Stimulated activated CD4-positive, alpha-beta T cell treated with anti-CD3 and anti-CD28 coated beads, Interleukin-12 subunit alpha, Interleukin-12 subunit beta, amount 100 ng/mL, for 48 hours (primary cell): ENCODE results near the gene SCPEP1.
"Not testable (repeated sequence)": the region's sequence is repeated elsewhere in the genome, so short reads cannot be mapped to it uniquely, and the experiment has no call there.

ENCODE experiments used
- DNase-seq, 3 donors: peaks; one replicate each; pipeline ENCODE4 v3.0.0-alpha.2; 2020; ENCODE audit warnings: low read depth in 2 of 3, low spot score in 1 of 3

SCPEP1 gene

DNA sequence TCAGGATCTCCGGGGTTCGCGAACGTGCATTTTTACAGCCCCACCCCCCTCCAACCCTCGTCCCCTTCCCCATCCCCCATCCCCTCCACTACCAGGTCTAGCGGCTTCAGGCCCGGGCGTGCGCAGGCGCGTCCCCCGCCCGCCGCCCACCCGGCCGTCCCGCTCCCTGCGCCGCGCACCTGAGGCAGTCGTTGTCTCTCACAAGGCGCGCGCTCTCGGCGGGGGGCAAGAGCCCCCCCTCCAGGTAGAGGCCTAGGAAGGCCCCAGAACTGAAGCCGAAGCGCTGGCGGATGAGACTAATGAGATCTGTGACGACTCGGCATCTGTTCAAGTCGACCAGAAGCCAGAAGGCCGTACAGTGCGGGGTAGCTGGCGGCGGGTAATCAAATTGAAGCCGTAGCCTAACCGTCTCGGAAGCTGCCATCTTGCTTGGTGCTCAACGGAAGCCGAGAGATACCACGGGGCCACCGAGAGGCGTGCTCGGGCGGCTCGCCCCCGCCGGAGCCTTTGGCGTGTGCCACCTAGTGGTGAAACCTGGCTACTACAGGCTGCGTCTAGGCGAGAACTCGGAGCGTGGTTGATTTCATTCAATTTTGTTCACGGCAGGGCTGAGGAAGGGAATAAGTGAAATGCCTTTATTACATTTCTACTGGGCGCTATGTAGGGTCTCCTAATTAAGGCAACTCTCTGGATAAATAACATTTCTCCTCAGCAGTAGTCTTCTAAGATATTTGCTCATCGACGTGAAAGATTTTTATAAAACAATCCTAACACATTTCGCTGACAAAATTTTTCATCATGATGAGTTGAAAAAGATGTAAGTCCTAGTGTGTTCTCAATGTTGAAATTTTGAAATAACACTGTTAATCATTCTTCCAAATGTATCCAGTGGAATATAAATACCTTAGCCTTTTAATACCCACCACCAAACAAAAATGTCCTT, 17.1 kb upstream of the SCPEP1 start, which contains the start of gene COIL:
Gene COIL, minus strand, starts transcription at position 455 of the 943 bp plus-strand sequence. Its CDS starts 31 bp downstream, at position 424.
- peak; percentile 89 to 98 (median 91) for DNase-seq

- not testable (repeated sequence) for DNase-seq
Observed at GRCh38 chr17:56965241-56965640, 12.7 kb upstream of the SCPEP1 start.

GRCh38 chr17:56965681-56966080, 12.2 kb upstream of the SCPEP1 start:
- DNase-seq, result not testable (repeated sequence)

GRCh38 chr17:56966338-56966737, 11.6 kb upstream of the SCPEP1 start:
- DNase-seq, result no peak

DNA sequence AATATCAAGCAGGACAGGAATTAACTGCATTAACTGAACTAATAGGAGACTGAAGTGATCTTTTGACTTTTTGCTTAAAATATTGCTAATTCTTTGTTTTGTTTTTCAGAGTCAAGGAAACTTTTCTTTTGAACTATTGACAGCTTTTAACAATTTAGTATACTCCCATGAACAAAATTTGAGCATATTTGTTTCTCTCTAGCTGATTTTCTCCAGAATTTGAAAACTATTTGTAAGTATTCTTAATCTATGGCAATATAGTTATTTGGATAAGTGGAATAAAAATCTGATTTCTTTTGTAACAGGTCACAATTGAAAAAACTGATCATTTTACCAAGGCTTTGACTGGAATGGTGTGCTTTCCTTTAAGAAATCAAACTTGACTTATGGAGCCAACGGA, 7.0 kb upstream of the SCPEP1 start:
- DNase-seq, result no peak

- no peak for DNase-seq
Observed at GRCh38 chr17:56972111-56972730, 5.7 kb upstream of the SCPEP1 start.

- no peak for DNase-seq
Observed at GRCh38 chr17:56973520-56973919, 4.4 kb upstream of the SCPEP1 start.

DNA sequence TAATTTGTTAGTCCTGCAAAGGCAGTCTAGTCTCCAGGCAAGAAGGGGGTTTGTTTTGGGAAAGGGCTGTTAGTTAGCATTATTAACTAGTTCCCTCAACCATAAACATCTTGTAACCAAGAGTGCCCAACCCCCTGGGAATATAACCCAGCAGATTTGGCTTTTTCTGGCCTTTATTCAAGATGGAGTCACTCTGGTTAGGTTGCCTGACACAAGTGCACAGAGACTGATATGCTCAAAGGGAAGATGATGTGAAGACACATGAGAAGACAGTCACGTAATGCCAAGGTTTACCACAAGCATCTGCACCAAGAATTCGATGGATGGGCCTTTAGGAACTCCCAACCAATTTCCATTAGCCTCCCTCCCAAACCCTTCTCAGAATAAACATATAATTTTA, 3.9 kb upstream of the SCPEP1 start:
- no peak for DNase-seq

- DNase-seq, result no peak
Observed at GRCh38 chr17:56975656-56976055, 2.3 kb upstream of the SCPEP1 start.

DNA sequence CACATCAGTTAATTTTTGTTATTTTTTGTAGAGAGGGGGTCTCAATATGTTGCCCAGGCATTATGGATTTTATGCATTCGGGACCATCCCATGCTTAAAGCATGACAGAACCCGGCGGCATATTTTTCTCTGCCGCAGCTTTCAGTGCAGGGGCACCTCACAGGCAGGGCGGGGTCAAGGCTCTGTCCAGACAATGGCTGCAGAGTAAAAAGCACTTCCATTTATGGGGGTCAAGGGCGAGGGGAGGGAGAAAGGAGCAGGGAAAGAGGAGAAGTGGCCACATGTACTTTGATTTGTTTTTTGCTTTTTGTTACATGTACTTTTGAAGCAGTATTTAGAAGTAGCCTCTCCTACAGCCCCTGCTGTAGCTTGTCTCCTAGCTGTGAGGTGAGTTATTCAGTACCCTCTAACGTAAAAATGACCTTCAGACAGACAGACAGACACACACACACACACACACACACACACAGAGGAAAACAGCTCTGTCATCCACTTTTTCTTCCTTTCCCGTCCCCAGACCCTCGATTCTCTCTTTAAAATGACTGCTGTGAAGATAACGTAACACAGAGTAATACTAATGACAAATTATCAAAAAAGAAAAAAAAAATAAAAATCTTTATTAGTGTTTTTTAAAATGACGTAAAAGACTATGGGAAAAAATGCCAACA, 856 bp upstream of the SCPEP1 start:
- no peak for DNase-seq

GRCh38 chr17:56978441-56979090, 635 bp downstream of the SCPEP1 start:
- DNase-seq, result no peak

DNA sequence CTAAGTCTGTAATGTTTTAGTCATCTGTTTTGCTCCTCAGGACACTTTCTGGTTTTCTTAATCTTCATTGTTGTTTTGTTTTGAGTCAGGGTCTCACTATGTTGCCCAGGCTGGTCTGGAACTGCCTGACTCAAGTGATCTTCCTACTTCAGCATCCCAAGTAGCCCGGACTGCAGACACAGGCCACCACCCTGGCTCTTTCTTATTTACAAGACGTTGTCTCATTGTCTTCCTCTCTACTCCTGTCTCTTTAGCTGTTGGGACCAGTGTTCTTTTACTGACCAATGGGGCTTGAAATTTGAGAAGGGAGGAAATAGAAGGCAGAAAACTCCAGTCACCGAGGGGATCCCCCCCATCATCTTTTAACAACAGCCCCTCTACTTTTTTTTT, 1.2 kb downstream of the SCPEP1 start:
- no peak for DNase-seq

- DNase-seq, result not testable (repeated sequence)
Observed at GRCh38 chr17:56980526-56980925, 2.6 kb downstream of the SCPEP1 start.

- no peak for DNase-seq
Observed at GRCh38 chr17:56982312-56982711, 4.4 kb downstream of the SCPEP1 start.

DNA sequence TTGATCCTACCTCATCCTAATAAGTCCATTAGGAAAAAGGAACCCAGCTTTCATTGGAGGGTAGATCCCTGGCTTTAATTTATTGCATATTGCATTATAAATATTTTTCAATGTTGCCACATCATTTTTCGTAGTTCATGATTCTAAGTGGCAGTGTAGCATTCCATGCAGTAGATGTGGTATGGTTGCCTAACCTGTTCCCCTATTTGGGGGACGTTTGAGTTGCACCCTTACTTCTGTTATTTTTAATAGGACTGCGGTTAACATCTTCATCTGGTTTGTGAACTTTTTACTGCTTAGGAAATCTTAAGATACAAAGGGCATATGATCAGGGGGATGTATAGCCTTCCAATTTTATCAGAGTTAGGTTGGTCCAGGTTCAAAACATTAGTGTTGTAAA, 5.4 kb downstream of the SCPEP1 start:
- no peak for DNase-seq

DNA sequence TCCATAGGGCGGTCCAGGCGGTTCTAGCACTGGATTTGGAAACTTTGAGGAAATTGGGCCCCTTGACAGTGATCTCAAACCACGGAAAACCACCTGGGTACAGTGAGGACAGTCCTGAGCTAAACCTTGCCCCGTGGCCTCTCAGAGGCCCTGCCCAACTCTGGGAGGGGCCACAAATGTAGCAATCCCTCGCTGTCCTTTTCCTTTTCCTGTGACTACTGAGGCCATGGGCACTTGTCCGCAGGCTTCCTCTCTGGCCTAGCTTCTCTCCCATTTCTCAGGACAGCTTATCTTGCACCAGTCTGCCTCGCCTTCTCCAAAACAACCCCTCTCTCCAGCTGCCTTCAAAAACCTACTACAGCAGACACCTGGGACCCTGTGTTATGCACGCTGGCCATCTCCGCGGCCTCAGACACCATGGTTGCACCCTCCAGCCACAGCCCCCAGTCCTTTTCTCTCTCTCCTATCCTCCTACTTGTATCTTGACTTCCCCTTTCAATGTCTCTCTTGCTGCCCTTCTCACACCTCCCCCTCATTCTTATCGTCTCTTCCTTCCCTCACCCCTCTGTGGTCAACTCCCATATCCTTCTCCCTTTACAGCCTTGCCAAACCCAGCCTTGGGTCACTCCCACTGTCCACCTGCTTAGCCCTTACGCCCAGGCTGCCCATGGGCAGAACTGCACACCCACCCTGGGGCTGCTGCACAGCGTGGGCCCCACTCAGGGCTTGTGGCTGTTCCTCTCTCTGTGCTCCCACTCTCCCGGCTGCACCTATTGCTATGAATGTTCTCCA, 7.6 kb downstream of the SCPEP1 start:
- no peak for DNase-seq

- DNase-seq, result no peak
Observed at GRCh38 chr17:56987283-56987834, 9.4 kb downstream of the SCPEP1 start.

- no peak for DNase-seq
Observed at GRCh38 chr17:56988901-56989572, 11.1 kb downstream of the SCPEP1 start.

GRCh38 chr17:56992364-56992763, 14.4 kb downstream of the SCPEP1 start:
- DNase-seq, result no peak
